ENCODE measurements around the gene CDKN1C.
"Not testable (repeated sequence)": the region's sequence is repeated elsewhere in the genome, so short reads cannot be mapped to it uniquely, and the experiment has no call there.

Gene CDKN1C

GRCh38 chr11:2922655-2923054 lies 37.1 kb upstream of the CDKN1C start:
- DNase-seq: no peak

DNA sequence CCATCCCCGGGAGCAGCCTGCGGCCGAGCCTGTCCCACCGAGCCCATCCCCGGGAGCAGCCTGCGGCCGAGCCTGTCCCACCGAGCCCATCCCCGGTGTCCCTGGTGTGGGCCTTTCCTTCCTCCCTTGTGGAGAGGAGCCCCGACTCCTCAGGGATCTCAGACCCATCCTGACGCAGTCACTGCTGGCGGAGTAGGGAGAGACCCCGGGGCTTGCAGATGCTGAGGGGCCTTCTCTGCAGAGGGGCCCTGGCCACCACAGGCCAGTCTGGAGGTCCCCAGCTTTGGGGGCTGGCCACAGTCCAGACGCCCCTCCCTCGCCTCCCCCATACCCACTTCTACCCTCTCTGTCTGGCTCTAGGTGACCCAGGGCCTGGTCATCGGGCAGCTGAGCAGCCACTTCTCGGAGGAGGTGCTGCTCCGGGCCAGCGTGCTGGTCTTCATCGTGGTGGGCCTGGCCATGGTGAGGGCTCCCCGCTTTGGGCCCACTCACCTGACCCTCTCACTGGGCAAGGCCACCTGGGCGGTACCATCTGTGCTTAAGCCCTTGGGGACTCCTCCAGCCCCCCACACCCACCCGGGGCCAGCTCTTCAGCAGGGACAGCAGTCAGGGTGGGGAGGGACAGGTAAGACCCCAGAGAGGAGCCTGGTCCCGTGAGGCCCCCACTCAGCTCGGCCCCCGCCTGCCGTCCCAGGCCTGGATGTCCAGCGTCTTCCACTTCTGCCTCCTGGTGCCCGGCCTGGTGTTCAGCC lies 36.3 kb upstream of the CDKN1C start:
- no peak for DNase-seq

DNA sequence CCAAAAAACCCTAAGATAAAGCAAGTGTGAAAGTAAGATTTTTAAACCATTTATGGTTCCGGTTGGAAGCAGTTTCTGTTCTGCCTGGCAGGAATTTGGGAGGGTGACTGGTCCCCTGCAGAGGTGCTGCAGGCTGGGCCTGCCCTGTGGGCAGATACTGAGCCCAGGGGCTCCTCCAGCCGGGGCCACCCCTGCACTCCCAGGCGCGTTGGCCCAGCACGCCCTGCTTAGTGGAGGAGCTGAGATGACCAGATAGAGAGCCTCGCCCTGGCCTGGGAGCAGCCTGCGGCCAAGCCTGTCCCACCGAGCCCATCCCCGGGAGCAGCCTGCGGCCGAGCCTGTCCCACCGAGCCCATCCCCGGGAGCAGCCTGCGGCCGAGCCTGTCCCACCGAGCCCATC lies 35.7 kb upstream of the CDKN1C start:
- no peak for DNase-seq

DNA sequence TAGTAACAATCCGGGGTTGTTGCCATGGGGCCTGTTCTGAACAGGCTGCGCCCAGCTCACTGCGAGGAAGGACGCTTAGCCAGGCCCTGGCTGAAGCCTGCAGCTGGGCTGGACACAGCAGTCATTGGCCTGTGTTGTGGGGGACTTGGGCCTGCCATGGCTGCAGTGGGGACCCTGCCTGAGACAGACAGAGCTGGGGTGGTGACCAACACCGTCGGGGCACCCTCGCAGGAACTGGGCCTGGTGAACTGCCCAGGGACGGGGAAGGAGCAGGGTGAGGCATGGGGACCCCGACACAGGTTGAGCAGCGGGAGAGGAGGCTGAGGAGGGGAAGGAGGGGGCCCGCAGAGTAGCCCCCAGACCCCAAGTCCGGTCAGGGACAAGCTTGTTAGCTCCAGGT lies 34.8 kb upstream of the CDKN1C start:
- DNase-seq: no peak

DNA sequence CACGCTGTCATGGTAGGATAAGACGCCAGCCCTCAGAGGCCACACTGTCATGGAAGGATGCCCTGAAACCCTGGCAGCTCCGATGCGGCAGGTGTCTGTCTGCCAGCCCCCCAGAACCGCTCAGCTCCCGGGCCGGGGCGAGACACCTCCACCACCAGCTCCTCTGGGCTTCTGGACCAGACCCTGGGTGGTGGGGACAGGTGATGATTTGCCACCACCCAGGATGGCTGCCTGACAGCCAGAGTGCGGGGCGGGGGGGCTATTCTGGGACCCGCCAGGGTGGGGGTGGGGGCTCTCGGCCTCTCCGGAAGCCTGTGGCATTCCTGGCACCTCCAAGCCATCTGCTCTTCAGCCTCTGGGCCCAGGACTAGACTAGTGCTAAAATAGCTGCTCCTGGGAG lies 34.3 kb upstream of the CDKN1C start:
- no peak for DNase-seq

DNA sequence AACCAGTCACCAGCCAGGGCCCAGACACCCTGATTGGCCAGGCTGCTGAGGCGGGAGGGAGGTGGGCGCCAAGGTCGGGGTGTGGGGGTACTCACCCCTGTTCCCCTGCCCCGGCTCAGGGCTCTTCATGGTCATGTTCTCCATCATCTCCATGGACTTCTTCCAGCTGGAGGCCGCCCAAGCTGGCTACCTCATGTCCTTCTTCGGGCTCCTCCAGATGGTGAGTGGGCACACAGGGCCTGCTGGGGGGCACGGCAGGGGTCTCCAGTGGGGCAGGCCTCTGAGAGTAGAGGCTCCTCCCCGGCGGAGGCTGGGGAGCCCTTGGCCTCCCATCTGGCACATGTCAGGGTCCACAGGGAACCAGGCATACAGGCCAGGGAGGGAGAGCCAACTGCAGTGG lies 33.6 kb upstream of the CDKN1C start:
- DNase-seq: no peak

- DNase-seq: no peak
Measured at GRCh38 chr11:2917842-2918490, 32.4 kb upstream of the CDKN1C start.

DNA sequence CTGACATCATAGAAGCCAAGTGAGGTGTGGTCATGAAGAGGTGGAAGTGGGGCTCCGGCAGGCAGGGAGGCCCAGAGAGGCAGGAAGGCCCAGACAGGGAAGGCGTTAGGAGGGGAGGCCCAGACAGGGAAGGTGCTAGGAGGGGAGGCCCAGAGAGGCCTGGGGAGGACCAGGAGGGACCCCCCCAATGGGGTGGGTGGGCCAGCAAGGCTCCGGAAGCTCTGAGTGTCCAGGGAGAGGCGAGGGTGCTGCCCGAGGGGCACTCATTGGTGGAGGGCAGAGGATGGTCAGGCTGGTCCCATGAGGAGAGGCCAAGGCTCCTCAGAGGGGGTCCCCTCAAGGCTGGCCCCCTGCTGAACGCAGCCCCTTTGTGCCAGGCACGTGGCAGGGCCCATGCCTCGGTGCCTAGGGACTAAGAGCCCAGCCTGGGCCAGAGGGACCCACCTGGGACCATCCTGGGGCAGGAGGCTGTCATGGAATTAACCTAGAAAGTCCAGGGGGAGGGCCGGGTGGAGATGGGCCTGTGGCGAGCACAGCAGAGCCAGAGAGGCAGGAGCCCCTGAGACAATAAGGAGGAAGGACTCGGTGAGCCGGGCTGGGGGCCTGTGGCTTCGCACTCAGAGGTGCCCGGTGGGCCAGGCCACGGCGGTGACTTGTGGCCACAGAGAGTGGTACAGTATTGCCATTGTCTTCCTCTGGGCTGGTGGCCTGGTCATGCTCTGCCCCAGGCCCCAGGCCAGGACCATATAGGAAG lies 31.5 kb upstream of the CDKN1C start:
- DNase-seq: no peak

DNA sequence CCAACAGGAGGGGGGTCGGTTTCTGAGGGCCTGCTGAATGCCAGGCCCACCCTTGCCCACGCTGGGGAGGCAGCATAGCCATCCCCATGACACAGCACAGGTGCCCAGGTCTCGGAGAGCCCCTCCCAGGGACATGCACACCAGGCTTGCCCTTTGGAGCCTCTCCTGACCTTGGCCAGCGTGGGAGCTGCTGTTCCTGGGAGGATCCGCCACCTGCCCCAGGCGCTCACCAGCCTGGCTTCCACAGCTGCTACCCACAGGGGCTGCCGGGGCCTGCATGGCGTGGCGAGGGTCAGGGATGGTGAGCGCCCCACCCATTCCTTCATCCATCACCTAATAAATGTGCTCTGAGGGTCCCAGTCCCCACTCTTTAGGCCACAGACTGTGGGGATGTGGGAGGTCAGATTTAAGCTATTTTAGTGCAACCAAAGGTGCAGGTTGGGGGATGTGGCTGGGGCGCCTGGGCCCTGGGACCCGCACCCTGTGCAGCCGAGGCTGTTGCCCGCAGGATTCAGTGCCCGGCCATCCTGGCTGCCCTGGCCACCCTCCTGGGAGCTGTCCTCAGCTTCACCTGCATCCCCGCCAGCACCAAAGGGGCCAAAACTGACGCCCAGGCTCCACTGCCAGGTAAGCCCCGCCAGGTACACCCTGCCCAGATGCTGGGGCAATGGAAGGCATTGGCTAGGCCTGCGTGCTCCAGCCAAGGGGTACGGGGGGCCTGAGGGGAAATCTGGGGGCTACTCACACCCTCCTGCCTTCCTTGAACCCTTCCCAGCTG lies 30.7 kb upstream of the CDKN1C start:
- DNase-seq: no peak

GRCh38 chr11:2915473-2915872 lies 29.9 kb upstream of the CDKN1C start:
- no peak for DNase-seq

- DNase-seq: no peak
Measured at GRCh38 chr11:2914455-2915195, 29.1 kb upstream of the CDKN1C start.

GRCh38 chr11:2913776-2914175 lies 28.2 kb upstream of the CDKN1C start:
- DNase-seq: no peak

DNA sequence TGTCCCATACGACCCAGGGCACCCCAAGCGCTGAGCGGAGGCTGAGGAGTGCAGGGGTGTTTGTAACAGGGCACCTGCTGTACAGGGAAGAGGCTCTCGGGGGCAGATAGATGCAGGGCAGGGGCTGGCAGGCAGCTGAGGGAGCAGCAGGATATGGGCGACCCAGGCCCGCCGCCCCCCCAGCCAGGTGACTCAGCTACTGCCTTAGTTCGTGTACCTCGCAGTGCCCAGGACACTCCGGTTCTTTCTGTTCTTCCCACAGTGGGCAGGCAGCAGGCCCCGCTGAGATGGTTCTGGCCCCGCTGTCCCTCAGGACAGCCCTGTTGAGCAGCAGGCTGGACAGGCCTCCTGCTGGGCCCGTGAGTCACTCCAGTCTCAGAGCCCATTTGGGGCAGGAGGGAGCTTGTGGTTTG lies 27.4 kb upstream of the CDKN1C start:
- DNase-seq: no peak

GRCh38 chr11:2912498-2912897 lies 26.9 kb upstream of the CDKN1C start:
- no peak for DNase-seq

- no peak for DNase-seq
Measured at GRCh38 chr11:2911785-2912391, 26.3 kb upstream of the CDKN1C start.

- DNase-seq: no peak
Measured at GRCh38 chr11:2911088-2911784, 25.7 kb upstream of the CDKN1C start.

- no peak for DNase-seq
Measured at GRCh38 chr11:2910401-2910955, 24.9 kb upstream of the CDKN1C start.

GRCh38 chr11:2909133-2909902 lies 23.7 kb upstream of the CDKN1C start:
- DNase-seq: no peak

- no peak for DNase-seq
Measured at GRCh38 chr11:2908130-2908529, 22.6 kb upstream of the CDKN1C start.

- DNase-seq: not testable (repeated sequence)
Measured at GRCh38 chr11:2905299-2905698, 19.7 kb upstream of the CDKN1C start.

Measured in CD4-positive, alpha-beta T cell treated with Interleukin-10 for 1 hour (primary cell).